GM18526 (cell line): ENCODE data around the gene NFKBIL1.
A peak's percentile ranks its signal among the peaks of the same experiment; 100 is the strongest.

Source experiments
- POLR2A ChIP-seq: IDR thresholded peaks from 3 replicates; pipeline ENCODE4 v1.6.1; 2011; ENCODE audit not compliant: insufficient read length; ENCODE audit errors: extremely low read depth

NFKBIL1 gene

DNA sequence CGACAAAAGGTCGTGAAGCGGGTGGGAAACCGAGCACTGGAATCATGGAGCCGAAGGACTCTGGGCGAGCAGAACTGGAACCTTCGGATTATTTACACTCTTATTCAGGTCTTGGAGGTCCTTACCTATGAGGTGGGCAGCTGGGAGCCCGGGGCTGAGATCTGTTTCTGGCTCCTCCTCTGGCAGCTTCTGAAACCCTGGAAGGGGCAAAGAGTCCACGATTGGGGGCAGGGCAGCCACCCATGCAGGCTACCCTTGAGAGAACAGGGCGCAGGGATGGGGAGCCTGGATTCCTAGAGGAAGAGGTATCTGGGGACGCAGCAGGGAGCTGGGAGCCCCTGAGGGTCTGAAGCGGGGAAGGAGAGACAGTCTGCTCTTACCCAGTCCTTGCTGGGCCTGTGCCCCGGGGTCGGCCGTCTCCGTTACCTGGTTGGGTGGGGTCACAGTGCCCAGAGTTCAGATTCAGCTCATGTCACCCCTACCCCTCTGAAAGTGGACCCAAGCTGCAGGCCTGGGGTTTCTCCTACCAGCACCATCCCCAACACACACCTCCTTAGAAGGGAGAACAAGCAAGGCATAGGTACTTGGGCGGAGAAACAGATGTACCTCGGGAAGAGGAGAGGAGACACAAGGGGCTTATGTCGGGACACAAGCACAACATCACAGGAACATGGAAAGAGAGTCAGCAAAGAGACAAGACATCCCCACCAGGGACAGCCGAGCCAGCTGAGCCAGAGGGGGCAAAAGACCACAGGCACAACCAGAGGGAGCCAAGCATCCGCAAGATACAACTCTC is 34.2 kb downstream of the NFKBIL1 start:
- TF ChIP-seq POLR2A = no peak

DNA sequence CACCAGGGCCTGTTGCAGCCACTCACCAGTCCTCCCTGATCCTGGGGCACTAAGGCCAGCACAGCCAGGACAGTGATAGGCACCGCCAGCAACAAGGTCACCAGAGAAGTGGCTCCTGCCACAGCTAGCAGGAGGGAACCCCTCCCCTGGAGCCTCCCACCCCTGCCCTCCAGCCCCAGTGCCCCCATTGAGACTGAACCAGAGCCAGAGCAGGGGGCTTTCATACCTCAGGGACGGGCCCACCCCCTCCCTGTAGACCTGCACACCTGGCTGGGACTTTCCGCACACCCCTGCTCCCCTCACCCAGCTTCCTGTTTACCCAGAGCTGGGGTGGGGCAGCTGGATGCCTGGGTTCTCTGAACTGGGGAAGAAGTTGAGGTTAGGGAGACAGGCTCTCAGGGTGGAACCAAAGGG is 34.8 kb downstream of the NFKBIL1 start, which contains the start of gene LTB:
Gene LTB, minus strand, starts transcription at position 195 of the 414 bp plus-strand sequence. Its CDS starts 7 bp downstream, at position 188.
- TF ChIP-seq POLR2A = peak; percentile 23

DNA sequence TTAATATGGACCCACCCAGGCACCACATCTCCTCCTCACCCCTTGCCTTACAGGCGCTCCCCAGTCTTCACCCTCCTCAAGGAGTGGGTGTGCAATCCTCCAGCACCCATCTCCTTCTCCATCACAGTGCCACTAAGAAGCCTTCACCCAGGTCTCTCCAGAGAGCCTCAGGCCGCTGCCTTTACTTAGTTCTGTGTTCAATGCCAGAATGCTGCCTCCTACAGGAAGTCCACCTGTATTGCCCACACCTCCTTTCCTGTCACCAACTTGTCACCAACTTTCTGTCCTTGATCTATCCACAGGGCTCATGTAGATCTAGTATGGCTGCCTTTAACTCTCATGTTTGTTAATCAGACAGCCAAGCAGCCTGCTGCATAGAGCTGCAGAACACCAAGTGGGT is 38.1 kb downstream of the NFKBIL1 start:
- TF ChIP-seq POLR2A = no peak

DNA sequence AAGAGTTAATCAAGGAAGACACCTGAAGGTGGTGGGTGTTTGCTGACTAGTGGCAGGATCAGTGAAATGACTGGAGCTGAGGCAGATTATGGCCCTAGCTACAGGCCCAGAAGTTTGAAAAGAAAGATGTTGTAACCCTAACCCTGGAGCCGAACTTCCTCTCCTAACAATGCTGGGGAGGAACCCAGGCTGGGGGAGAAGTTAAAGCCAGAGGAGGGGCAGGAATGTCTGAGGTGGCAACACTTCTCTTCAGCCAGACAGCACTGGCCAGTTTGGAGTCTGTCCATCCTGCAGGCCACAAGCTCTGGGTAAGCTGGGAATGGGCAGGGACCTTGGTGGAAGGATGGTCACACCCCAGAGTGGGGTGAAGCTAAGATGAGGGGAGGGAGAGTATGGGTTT is 38.6 kb downstream of the NFKBIL1 start, which contains the start of gene LST1:
Gene LST1, plus strand, starts transcription at position 270 of the 400 bp plus-strand sequence. CDS start 1,023 bp downstream, outside the sequence.
- TF ChIP-seq POLR2A = no peak

DNA sequence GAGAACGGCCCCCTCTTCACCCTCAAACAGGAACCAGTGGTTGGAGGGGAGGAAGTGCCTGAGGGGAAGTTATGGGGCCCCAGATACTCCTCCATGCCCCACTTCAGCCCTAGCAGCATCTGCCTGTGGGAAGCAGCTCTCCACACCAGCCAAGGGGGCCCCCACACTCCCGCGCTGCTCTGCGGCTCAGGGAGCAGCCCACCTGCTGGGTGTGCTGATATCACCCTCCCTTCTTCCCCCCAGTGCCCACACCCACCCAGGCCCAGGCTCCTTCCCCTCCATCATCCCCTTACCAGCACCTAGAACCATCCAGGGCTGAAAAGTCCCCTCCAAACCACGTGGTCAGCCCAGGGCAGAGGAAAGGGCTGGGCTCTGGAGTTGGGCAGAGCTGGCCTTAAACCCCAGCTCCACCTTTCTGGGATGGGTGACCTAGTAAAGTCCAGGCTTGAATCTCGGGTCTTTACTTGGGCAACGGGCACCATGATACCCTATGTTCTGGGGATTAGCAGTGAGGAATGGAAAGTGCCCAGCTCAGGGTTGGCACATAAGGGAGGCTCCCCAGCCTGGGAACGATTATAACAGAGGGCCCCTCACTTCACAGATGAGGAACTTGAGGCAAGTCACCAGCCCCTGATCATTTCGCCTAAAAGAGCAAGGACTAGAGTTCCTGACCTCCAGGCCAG is 39.3 kb downstream of the NFKBIL1 start:
- TF ChIP-seq POLR2A = peak; percentile 27

DNA sequence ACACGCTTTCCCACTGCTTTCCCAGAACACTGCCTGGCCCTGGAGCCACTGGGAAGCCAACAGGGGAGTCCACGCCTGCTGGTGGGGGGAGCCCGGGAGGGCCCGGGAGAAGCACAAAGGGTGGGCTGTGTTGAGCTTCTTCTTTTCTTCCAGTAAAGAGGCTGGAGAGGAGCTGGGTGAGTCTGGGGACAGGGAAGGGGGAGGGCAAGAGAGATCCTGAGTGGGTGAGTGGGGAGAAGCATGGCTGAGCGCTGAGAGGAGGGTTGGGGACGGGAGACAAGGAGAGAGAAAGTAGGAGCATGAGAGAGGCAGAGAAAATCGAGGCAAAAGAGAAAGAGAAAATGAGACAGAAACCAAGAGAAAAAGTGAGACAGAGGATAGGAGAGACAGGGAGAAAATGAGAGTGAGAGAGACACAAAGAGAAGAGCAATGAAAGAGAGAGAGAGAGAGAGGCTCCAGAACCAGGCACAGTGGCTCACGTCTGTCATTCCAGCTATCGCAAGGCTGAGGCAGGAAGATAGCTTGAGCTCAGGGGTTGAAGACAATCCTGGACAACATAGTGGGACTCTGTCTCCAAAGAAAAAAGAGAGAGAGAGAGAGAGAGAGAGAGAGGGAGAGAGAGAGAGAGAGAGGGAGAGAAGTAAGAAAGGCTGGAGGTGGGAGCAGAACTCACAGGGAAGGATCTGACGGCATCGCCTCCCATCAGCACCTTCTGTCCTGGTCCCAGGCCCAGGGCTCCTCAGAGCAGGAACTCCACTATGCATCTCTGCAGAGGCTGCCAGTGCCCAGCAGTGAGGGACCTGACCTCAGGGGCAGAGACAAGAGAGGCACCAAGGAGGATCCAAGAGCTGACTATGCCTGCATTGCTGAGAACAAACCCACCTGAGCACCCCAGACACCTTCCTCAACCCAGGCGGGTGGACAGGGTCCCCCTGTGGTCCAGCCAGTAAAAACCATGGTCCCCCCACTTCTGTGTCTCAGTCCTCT is 40.7 kb downstream of the NFKBIL1 start:
- no peak for TF ChIP-seq POLR2A

DNA sequence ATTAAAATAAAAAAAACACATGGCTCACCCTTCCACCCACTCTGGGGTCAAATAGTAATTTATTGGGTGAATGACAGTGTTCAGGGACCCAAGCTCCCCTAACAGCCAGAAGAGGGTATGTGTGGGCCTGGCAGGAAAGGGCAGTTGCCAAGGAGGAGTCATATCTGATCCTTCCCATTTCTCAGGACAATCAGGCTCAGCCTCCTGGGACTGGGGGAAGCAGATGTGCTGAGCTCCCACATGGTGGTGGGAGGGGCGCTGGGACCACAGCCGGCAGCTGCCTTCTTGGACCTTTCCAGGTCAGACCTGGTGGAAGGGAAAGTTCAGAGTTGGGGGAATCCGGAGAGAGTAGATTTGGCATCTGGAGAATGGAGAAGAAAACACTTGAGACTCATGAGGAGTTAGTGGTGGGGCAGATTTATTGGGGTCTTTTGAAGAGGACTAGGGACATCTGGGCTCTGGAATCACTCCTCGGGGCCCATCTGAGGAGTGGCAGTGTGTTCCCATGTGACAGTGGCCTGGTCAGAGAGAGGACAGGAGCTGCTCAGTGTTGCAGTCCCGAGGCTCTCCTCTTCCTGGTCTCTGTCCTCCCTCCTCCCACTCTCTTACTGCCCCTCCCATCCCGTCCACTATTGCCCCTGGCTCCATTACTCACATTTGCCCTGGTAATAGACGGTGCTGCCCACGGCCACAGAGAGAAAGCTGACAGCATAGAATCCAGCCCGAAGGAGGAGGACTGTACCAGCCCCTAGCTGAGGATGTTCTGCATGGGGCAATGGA is 41.7 kb downstream of the NFKBIL1 start:
- TF ChIP-seq POLR2A = no peak

DNA sequence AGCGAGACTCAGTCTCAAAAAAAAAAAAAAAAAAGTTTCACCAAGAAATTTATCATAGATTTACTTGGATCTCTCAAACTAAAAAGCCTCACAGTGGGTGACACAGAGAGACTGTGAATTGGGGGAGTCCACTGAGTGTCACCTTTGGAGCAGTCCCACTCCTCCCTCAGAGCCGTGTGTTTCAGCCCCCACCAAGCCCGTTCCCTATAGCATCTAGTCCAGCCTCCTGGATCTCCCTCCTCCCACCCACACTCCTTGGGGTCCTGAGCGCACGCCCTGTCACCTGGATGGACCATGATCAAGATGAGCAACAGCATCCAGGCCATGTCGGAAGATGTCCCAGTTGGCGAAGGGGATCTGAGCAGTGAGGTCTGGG is 45.0 kb downstream of the NFKBIL1 start:
- no peak for TF ChIP-seq POLR2A

DNA sequence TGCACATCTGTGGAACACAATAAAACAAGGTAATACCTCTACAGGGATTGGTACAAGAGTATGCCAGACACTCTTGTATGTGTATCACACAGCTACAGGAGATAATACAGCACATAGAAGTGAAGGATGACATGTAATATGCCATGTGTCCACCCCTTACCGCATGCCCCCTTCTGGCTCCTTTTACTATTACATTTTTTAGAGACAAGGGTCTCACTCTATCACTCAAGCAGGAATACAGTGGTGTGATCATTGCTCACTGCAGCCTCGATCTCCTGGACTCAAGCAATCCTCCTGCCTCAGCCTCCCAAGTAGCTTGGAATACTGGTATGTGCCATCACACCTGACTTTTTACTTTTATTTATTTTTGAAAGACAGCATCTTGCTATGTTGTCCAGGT is 49.6 kb downstream of the NFKBIL1 start:
- TF ChIP-seq POLR2A = no peak

DNA sequence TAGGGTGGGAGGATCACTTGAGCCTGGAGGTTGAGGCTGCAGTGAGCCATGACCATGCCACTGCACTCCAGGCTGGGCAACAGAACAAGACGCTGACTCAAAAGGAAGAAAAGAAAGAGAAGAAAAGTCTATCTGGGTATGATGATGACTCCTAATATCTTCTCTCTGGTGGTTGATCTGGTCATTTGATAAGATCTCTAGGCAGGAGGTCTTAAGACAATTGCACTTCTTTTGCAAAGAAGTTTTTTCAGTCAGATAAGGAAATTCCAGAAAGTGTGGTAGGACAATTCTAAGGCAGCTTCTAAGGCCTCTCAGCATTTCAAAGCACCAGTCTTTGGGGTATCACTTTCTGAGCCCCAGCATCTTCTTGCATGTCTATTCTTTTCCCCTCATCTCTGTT is 59.9 kb downstream of the NFKBIL1 start:
- no peak for TF ChIP-seq POLR2A
